ENCODE results near the gene CDIPT. TPM values are rescaled to one million over a fixed set of nuclear protein-coding genes. Genes with fewer than 3 reads are reported as not detected.

CDIPT gene
- total and polyA plus RNA-seq, 2 of the 13 experiments (the other 11 are each of a cell fraction or from before 2014, with no cell fraction given) = 54.9 to 97.5 TPM

DNA sequence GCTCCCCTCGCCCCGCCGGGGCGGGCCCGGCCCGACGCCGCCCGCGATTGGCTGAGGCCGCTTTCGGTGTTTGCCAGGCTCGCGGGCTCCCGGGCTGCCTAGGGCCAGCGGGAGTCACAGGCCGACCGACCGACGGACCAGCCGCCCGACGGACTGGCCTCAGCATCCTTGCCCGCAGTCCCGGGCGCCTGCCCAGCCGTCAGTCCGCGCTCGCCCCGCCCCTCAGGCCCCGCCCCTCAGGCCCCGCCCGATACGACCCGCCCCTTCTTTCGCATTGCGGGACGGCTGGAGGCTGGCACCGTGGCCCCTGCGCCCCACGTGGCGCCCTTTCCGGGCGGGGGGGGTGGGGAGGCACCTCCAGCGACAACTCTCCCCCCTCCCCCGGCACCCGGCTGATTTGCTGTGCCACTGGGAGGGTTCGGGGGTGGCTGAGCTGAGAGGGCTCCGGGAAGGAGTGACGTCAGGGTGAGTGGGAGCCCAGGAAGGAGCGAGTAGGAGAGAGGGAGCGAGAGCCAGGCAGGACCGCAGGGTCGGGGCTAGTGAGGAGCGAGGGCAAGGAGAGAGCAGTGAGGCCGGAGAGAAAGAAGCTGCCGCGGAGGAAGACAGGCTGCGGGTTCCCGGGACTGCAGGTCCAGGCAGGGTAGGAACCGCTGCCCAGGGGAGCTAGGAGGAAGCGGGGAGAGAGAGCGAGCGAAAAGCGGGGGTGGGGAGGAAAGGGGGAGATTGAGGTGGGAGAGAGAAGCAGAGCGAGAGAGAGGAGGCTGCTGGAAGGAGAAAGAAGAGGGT, 37.3 kb upstream of the CDIPT start, which contains the start of gene ASPHD1 (continued):
- peak; percentile 73; the same call in 1 of the 2 replicates for TF ChIP-seq E2F2 (CRISPR knock-in tag; IDR thresholded peaks at IDR 0.05; ENCODE audit: borderline replicate concordance)
- no peak for TF ChIP-seq CEBPB (IDR thresholded peaks at IDR 0.05; ENCODE audit: borderline replicate concordance, low read depth, low read length)
- peak; percentile 52; the same call in 1 of the 2 replicates for TF ChIP-seq KDM3A (CRISPR knock-in tag; IDR thresholded peaks at IDR 0.05; ENCODE audit: low read depth)
- 0 out of 2 replicates have a peak, but pooled peaks have one; percentile 14 for TF ChIP-seq ZNF747 (CRISPR knock-in tag; IDR thresholded peaks at IDR 0.05; ENCODE audit: borderline replicate concordance)
- TF ChIP-seq, protein P1, sequence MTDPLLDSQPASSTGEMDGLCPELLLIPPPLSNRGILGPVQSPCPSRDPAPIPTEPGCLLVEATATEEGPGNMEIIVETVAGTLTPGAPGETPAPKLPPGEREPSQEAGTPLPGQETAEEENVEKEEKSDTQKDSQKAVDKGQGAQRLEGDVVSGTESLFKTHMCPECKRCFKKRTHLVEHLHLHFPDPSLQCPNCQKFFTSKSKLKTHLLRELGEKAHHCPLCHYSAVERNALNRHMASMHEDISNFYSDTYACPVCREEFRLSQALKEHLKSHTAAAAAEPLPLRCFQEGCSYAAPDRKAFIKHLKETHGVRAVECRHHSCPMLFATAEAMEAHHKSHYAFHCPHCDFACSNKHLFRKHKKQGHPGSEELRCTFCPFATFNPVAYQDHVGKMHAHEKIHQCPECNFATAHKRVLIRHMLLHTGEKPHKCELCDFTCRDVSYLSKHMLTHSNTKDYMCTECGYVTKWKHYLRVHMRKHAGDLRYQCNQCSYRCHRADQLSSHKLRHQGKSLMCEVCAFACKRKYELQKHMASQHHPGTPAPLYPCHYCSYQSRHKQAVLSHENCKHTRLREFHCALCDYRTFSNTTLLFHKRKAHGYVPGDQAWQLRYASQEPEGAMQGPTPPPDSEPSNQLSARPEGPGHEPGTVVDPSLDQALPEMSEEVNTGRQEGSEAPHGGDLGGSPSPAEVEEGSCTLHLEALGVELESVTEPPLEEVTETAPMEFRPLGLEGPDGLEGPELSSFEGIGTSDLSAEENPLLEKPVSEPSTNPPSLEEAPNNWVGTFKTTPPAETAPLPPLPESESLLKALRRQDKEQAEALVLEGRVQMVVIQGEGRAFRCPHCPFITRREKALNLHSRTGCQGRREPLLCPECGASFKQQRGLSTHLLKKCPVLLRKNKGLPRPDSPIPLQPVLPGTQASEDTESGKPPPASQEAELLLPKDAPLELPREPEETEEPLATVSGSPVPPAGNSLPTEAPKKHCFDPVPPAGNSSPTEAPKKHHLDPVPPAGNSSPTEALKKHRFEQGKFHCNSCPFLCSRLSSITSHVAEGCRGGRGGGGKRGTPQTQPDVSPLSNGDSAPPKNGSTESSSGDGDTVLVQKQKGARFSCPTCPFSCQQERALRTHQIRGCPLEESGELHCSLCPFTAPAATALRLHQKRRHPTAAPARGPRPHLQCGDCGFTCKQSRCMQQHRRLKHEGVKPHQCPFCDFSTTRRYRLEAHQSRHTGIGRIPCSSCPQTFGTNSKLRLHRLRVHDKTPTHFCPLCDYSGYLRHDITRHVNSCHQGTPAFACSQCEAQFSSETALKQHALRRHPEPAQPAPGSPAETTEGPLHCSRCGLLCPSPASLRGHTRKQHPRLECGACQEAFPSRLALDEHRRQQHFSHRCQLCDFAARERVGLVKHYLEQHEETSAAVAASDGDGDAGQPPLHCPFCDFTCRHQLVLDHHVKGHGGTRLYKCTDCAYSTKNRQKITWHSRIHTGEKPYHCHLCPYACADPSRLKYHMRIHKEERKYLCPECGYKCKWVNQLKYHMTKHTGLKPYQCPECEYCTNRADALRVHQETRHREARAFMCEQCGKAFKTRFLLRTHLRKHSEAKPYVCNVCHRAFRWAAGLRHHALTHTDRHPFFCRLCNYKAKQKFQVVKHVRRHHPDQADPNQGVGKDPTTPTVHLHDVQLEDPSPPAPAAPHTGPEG (CRISPR knock-in tag; IDR thresholded peaks at IDR 0.05) = peak; percentile 89
- no peak for TF ChIP-seq NBN (conservative IDR thresholded peaks at IDR 0.05)
- no peak; the same call in 1 of the 2 replicates for TF ChIP-seq ZNF510 (CRISPR knock-in tag; IDR thresholded peaks at IDR 0.05; ENCODE audit: low read depth)
- 0 out of 2 replicates have a peak, but pooled peaks have one; percentile 24 for TF ChIP-seq ZBTB3 (CRISPR knock-in tag; IDR thresholded peaks at IDR 0.05; ENCODE audit: borderline replicate concordance, low read depth)
- TF ChIP-seq ZNF670 (CRISPR knock-in tag; IDR thresholded peaks at IDR 0.05; ENCODE audit: borderline replicate concordance) = no peak
- TF ChIP-seq MXD4 (CRISPR knock-in tag; IDR thresholded peaks at IDR 0.05) = no peak; the same call in 1 of the 2 replicates
- peak; percentile 76; the same call in 1 of the 2 replicates for TF ChIP-seq NFATC3 (CRISPR knock-in tag; IDR thresholded peaks at IDR 0.05)
- TF ChIP-seq KAT7 (CRISPR knock-in tag; IDR thresholded peaks at IDR 0.05; ENCODE audit: borderline replicate concordance) = no peak
- TF ChIP-seq CHCHD3 (CRISPR knock-in tag; IDR thresholded peaks at IDR 0.05) = no peak; the same call in 1 of the 2 replicates
- 0 out of 2 replicates have a peak, but pooled peaks have one; percentile 30 for TF ChIP-seq ZNF292 (CRISPR knock-in tag; IDR thresholded peaks at IDR 0.05; ENCODE audit: borderline replicate concordance, low read depth)
- TF ChIP-seq ZMYM4 (CRISPR knock-in tag; IDR thresholded peaks at IDR 0.05) = peak; percentile 84; the same call in 1 of the 2 replicates
- TF ChIP-seq TGIF2 (CRISPR knock-in tag; IDR thresholded peaks at IDR 0.05) = peak; percentile 86
- 0 out of 2 replicates have a peak, but pooled peaks have one; percentile 11 for TF ChIP-seq SNAI1 (CRISPR knock-in tag; IDR thresholded peaks at IDR 0.05; ENCODE audit: borderline replicate concordance)
- no peak for TF ChIP-seq KAT2B (IDR thresholded peaks at IDR 0.05; ENCODE audit: borderline replicate concordance, low read depth, low read length)
- no peak; the same call in none of the 2 replicates for TF ChIP-seq TFDP2 (CRISPR knock-in tag; IDR thresholded peaks at IDR 0.05)
- TF ChIP-seq ZFP36 (IDR thresholded peaks at IDR 0.05; ENCODE audit: borderline replicate concordance, low read depth, low read length, partially characterized antibody) = no peak
- TF ChIP-seq RNF2 (conservative IDR thresholded peaks at IDR 0.05; ENCODE audit: low read depth) = no peak
